Peyer's patch (tissue), 4 donors: ENCODE measurements around the gene ERCC2. TPM values are rescaled to one million over a fixed set of nuclear protein-coding genes. Genes with fewer than 3 reads are reported as not detected.

Experiments
- DNase-seq, 3 donors: peaks; one replicate each; pipeline ENCODE4 v3.0.0-alpha.2; 2017 to 2019
- H3K27ac ChIP-seq, 4 donors: fragments of 200-600 bp; sonication (generic); one replicate each; pipeline ENCODE4 v1.5.1; 2016 to 2019
- H3K27me3 ChIP-seq, 2 donors: fragments of 200-600 bp; sonication (generic); one replicate each; pipeline ENCODE4 v1.5.1; 2019
- H3K36me3 ChIP-seq, 3 donors: fragments of 200-600 bp; sonication (generic); one replicate each; pipeline ENCODE4 v1.5.1; 2016 to 2019
- H3K4me1 ChIP-seq, 4 donors: fragments of 200-600 bp; sonication (generic); one replicate each; pipeline ENCODE4 v1.5.1; 2016 to 2019
- H3K4me3 ChIP-seq, 4 donors: fragments of 200-600 bp; sonication (generic); 1 replicate in 3 of 4; 2 replicates in 1 of 4; pipeline ENCODE4 v1.5.1; 2016 to 2019; ENCODE audit warnings: mild to moderate bottlenecking in 1 of 4
- H3K9me3 ChIP-seq, 4 donors: fragments of 200-600 bp; sonication (generic); one replicate each; pipeline ENCODE4 v1.5.1; 2016 to 2019; ENCODE audit warnings: mild to moderate bottlenecking in 1 of 4
- POLR2A ChIP-seq, 2 donors: fragments of 450-650 bp; IDR thresholded peaks; one replicate each; pipeline ENCODE4 v1.5.1; 2017; ENCODE audit warnings: antibody characterized with exemption in 2 of 2, mild to moderate bottlenecking in 2 of 2, moderate library complexity in 2 of 2
- total RNA-seq, 4 donors: library from RNA; depleted of rRNA; stranded (reverse); fragments of >200 nt; gene quantifications; one replicate each; pipeline ENCODE4 v1.1.0, GENCODE V29; 2016
- TF ChIP-seq, protein P1 (sequence below), 6 experiments: fragments of 450-650 bp in 4 of 6; fragments of 200-600 bp in 2 of 6; sonication (generic) in 1 of 6; IDR thresholded peaks; one replicate each; pipeline ENCODE4 v1.5.1; 2017 to 2019; ENCODE audit warnings: antibody characterized with exemption in 6 of 6, mild to moderate bottlenecking in 3 of 6, moderate library complexity in 1 of 6

ERCC2 gene
- total RNA-seq, 4 donors from 2014 or later: 12.3 to 23.9 (median 14.3) TPM

DNA sequence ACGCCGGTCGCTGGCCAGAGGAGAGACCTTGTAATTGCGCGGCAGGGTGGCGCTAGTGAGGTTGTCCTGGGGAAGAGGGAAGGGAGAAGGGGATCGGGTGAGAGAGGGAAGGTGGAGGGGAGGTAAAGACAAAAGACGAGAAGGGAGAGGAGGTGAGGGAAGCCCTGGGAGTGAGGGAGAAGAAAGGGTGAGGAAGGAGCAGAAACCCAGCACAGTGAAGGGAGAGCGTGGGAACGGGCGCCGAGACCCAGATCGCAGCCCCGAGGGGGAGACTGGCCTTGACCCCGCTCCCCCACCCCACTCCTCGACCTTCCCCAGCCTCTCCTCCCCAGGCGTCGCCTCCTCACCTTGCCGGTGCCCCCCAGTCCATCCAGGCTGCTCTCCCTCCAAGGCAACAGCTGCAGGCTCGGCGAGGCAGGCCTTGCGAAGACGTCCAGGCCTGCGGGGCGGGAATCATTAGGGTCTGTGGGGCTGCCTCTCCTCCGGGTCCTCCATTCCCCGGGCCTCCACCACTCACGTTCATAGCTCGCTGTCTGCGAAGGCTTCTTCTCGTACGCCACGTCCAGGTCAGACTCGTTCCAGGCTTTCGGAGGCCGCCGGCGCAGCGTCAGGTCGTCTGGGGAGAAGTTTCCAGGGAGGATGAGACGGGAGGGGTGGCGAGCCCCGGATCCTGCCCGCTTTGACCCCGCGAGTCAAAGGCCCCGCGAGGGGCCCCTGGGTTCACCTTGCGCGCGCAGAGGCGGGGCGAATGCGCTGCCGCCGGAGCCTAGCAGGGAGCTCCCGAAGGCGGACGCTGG is 25.6 kb upstream of the ERCC2 start:
- peaks cover 0 to 11% (median 0%) of the 10 kb centered on the region in 3 donors for H3K36me3 ChIP-seq
- H3K9me3 ChIP-seq: no peaks in the 10 kb centered on the region
- TF ChIP-seq POLR2A (IDR thresholded peaks at IDR 0.05): no peak
- TF ChIP-seq, protein P1, sequence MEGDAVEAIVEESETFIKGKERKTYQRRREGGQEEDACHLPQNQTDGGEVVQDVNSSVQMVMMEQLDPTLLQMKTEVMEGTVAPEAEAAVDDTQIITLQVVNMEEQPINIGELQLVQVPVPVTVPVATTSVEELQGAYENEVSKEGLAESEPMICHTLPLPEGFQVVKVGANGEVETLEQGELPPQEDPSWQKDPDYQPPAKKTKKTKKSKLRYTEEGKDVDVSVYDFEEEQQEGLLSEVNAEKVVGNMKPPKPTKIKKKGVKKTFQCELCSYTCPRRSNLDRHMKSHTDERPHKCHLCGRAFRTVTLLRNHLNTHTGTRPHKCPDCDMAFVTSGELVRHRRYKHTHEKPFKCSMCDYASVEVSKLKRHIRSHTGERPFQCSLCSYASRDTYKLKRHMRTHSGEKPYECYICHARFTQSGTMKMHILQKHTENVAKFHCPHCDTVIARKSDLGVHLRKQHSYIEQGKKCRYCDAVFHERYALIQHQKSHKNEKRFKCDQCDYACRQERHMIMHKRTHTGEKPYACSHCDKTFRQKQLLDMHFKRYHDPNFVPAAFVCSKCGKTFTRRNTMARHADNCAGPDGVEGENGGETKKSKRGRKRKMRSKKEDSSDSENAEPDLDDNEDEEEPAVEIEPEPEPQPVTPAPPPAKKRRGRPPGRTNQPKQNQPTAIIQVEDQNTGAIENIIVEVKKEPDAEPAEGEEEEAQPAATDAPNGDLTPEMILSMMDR (IDR thresholded peaks at IDR 0.05): no peak
- peaks cover 0 to 15% (median 0%) of the 10 kb centered on the region in 4 donors for H3K4me1 ChIP-seq
- no peak overlapping the region for H3K4me3 ChIP-seq
- H3K27ac ChIP-seq: no peak overlapping the region
- DNase-seq: no peak
- H3K27me3 ChIP-seq: no peaks in the 10 kb centered on the region

DNA sequence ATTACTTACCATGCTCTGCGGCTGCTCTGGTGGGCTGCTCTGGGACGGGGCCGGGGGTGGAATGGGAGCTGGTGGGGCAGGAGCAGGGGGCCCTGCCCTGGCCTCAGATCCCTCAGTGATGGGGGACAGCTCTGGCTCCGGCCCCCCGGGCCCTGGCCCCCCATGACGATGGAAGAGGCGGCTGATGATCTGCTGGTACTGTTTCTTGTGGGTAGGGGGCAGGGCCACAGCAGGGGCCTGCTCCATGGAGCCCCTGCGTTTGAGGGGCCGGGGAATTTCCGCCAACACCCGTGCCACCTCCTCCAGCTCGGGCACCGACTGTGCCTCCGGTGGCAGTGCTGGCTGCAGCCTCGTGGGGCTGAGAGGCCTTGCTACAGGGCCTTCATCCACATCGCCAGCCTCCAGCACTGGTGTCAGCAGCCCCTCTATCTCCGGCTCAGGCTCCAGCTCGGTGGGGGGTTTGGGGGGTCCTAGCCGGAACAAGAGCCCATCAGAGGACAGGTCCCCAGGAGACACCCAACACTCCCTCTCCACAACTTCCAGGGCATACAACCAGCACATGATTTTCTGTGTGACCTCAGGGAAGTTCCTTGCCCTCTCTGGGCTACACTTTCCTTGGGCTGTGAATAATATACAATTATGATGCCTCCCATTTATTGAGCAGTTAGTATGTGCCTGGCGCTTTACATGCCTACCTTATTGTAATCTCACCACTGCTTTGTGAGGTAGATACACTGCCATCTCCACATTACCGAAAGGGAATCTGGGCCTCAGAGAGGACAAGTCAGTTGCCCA is 21.7 kb upstream of the ERCC2 start:
- TF ChIP-seq POLR2A (IDR thresholded peaks at IDR 0.05): no peak
- Histone ChIP-seq H3K4me1 (no peaks in the 10 kb centered on the region), H3K27ac (no peak overlapping the region), H3K36me3 (peaks cover 0 to 11% (median 0%) of the 10 kb centered on the region in 3 donors), H3K4me3 (no peak overlapping the region), H3K27me3 (no peaks in the 10 kb centered on the region), H3K9me3 (no peaks in the 10 kb centered on the region)
- DNase-seq: no peak

DNA sequence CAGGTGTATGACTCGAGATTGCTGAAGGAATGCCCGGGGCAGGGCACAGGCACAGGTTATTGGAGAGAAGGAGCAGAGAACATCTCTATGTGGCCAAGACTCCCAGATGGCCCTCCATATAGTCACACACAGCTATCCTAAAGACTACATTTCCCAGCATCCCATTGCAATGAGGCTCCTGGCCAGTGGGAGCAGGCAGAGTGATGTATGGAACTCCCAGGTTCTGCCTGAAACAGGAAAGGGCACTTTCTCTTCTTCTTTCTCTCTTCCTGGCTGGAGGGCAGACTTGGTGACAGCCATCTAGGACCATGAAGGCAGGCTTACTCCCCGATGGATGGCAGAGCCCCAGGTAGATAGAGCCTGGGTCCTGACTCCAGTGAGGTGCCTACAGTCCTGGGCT is 21.0 kb upstream of the ERCC2 start:
- Histone ChIP-seq H3K27me3 (peaks cover 0 to under 1% of the 10 kb centered on the region in 2 donors), H3K36me3 (peaks cover 0 to 4% (median 0%) of the 10 kb centered on the region in 3 donors), H3K27ac (no peak overlapping the region), H3K4me1 (no peaks in the 10 kb centered on the region), H3K9me3 (no peaks in the 10 kb centered on the region), H3K4me3 (no peak overlapping the region)
- DNase-seq: no peak
- no peak for TF ChIP-seq POLR2A (IDR thresholded peaks at IDR 0.05)
- TF ChIP-seq, protein P1 (IDR thresholded peaks at IDR 0.05): no peak

DNA sequence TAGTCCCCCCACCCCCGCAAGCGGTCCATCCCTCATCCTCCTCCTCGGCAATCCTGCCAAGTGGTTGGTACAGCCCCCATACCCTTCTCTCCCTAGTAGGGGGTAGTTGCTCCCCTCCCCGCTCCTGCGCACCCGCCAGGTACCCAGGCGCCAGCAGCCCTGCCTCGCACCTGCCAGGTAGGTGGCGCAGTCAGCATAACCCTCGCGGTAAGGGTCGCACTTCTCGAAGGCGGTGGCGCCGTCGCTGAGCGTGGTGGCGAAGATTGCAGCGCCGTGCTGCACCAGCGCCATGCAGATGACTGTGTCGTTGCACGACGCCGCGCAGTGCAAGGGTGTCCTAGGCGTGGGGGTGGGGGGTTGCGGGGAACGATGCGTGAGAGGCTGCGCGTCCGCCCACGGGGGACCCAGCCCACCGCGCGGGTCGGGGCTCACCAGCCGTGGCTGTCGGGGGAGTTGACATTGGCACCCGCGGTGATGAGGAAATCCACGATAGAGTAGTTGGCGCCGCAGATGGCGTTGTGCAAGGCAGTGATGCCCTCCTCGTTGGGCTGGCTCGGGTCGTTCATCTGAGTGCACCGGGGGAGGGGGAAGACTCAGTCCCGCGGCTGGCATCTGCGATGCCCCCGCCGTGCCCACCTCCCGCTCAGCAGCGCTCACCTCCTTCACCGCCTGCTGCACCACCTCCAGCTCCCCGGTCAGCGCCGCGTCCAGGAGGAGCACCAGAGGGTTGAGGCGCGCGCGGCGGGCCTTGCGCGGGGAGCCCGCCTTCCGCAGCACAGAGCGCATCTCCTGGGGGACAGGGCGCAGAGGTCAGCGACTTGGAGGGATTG is 15.2 kb upstream of the ERCC2 start:
- TF ChIP-seq, protein P1 (IDR thresholded peaks at IDR 0.05): no peak
- no peak for TF ChIP-seq POLR2A (IDR thresholded peaks at IDR 0.05)
- peaks cover 0 to 17% of the 10 kb centered on the region in 2 donors for H3K27me3 ChIP-seq
- H3K4me1 ChIP-seq: no peaks in the 10 kb centered on the region
- no peaks in the 10 kb centered on the region for H3K9me3 ChIP-seq
- H3K27ac ChIP-seq: no peak overlapping the region
- no peak for DNase-seq
- H3K36me3 ChIP-seq: no peaks in the 10 kb centered on the region
- H3K4me3 ChIP-seq: no peak overlapping the region

DNA sequence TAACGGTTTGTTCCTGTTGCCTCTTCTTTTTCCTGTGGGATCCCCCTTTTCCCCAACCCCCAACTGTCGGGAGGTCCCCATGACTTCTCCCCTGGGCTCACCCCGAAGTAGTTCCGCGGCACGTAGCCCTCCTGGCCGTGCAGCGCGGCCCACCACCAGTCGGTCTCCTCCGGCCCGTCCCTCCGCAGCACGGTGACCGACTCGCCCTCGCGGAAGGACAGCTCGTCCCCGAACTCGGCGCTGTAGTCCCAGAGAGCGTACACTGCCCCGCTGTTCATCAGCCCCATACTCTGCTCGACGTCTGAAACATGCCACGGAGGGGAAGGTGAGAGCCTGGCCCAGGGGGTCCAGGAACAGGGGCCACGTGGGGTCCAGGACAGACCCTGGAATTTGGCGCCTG is 12.1 kb upstream of the ERCC2 start:
- Histone ChIP-seq H3K4me3 (no peak overlapping the region), H3K4me1 (no peaks in the 10 kb centered on the region), H3K36me3 (no peaks in the 10 kb centered on the region), H3K9me3 (no peaks in the 10 kb centered on the region), H3K27ac (no peak overlapping the region), H3K27me3 (peaks cover 0 to 17% of the 10 kb centered on the region in 2 donors)
- no peak for TF ChIP-seq POLR2A (IDR thresholded peaks at IDR 0.05)
- DNase-seq: no peak

DNA sequence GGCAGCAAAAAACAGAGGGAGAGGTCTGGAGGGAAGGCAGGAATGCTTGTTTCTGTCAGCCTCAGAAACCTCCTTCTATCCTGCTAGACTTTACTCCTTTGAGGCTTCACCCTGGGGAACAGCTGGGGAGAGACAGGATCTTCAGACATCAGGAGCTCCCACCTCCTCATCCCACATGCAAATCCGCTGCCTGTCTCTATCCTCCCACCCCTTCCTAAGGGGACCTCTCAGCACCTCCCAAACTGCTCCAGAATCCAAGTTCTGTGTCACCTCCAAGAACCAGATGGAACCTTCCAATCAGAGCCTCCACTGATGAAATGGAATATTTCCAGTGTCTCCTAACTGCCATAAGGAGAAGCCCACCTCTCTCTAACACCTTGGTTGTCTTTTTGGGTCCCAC is 9.7 kb upstream of the ERCC2 start:
- Histone ChIP-seq H3K4me3 (no peak overlapping the region), H3K27me3 (peaks cover 0 to 4% of the 10 kb centered on the region in 2 donors), H3K27ac (no peak overlapping the region), H3K36me3 (no peaks in the 10 kb centered on the region), H3K4me1 (no peaks in the 10 kb centered on the region), H3K9me3 (no peaks in the 10 kb centered on the region)
- DNase-seq: no peak
- TF ChIP-seq POLR2A (IDR thresholded peaks at IDR 0.05): no peak
- TF ChIP-seq, protein P1 (IDR thresholded peaks at IDR 0.05): no peak
